HG02943 (cell line): ENCODE results near the gene ZBTB33.
A peak's percentile ranks its signal among the peaks of the same experiment; 100 is the strongest.

Experiments used
- ATAC-seq: cut with Tn5 transposase; IDR thresholded peaks from one replicate; pipeline ENCODE4 v1.9.1; 2021; ENCODE audit warnings: mild to moderate bottlenecking, low read depth, moderate library complexity; ENCODE audit not compliant: unreplicated experiment

Gene ZBTB33

DNA sequence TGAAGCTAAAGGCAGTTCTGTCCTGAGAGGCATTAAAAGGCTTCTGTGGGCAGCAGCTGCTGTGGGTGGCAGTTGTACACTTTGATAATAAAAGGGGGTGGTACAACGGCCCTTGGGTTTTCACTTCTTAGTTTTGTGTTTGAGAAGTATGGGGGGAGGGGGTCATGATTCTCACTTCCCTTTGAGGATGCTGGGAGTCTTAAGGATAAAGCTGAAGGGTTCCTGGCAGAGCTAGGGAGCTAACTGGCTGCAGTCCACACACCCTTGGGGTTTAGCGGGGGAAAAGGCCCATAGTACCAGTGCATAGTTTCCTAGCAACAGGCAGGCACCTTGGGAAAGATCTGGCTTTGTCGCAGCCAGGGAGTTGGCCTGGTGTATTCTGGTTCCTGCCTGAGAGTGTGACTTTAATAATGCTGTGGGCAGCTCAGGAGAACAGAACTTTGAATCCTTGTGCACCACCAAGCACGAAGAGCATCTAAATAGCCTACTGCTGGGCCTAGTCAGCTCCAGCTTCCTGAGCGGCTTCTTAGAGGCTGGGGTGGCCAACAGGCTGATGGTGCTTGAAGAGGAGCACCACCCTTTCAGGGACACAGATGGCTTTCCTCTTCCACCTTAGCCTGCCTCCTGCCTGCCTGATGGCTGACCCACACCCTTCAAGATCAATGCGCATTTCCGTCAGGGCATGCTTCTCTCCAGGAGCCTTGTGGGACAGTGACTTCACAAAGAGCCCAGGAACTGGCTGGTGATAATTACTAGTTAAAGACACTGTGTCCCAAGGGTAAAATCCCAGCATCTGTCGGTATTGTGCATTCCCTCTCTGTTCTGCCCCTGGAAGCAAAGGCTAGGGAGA, 12.5 kb downstream of the ZBTB33 start:
- ATAC-seq = no peak

DNA sequence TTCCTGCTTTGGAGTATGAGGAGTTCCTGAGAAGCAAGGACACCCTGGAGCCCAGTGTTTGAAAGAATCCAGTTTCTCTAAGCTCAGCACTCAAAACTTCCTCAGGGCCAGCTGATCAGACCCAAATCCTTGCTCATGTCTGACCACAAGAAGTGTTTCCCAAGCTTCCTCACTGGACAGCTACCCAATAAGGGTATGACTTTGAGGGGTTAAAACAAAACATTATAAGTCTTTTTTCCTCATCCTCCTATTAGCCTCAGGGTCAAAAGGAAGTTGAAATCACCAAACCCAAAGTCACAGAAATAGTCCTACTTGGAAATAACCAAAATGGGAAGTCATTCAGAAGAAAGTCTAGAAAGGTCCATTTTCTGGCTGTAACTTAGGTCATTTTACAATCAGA, 13.7 kb downstream of the ZBTB33 start:
- no peak for ATAC-seq

- no peak for ATAC-seq
These were observed 18.9 kb downstream of the ZBTB33 start for GRCh38 chrX:120269373-120270035.

- no peak for ATAC-seq
These were observed 20.0 kb downstream of the ZBTB33 start for GRCh38 chrX:120270567-120270966.

DNA sequence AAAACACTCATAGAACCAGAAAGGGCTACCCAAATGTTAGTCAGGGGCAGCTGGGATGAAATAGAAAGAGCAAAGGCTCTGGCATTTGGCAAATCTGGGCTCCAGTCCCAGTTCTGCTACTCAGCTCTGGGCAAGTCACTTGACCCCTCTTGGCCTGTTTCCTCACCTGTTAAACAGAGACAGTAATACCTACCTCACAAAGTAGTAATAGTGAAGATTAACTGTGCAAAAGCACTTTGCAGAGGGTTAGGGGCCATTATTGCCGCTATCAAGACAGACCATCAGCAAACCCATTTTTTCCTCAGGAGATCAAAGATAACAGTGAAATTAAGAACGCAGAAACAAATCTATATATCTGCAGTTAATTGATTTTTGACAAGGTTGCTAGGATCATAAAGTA, 20.6 kb downstream of the ZBTB33 start:
- no peak for ATAC-seq

DNA sequence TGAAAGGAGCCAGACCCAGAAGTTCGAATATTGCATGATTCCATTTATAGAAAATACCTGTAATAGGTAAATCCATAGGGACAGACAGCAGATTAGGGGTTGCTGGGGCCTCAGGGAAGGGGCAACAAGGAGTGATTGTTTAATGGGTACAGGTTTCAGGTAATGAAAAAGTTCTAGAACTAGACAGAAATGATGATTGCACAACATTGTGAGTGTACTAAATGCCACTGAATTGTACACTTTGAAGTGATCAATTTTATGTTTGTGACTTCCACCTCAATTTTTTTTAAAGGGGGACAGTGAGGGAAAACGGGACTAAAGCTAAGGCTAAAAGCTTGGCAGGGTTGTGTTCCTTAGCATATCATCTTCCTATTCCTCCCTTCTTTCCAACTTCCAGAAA, 23.5 kb downstream of the ZBTB33 start:
- no peak for ATAC-seq

GRCh38 chrX:120274958-120275357, 24.3 kb downstream of the ZBTB33 start:
- no peak for ATAC-seq

DNA sequence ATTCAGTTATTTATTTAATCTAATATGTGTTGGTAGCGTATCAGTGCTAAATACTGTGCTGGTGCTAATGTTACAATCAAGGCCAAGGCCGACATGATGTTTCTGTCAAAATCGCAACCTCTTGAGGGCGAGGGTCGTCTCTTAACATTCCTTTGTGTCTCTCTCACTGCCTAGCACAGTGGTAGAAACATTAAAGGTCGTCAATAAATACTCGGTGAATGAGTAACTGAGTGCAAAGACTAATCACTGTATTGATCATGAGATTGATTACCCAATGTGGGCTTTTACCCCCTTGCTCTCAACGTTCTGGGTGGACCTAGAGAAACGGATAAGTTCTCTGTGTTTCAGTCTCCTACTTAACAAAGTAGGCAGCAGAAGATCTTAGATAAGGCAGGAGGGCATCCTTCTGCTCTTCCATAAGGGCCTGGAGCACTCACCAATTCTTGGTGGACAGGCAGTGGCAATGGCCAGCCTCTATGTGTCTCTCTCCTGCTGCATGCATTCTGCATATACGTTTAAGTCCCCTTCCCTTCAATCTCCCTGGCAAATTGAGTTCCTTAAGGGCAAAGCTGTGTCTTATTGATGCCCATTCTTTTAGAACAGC, 30.5 kb downstream of the ZBTB33 start:
- ATAC-seq = no peak

GRCh38 chrX:120281761-120282160, 31.1 kb downstream of the ZBTB33 start:
- ATAC-seq = no peak

DNA sequence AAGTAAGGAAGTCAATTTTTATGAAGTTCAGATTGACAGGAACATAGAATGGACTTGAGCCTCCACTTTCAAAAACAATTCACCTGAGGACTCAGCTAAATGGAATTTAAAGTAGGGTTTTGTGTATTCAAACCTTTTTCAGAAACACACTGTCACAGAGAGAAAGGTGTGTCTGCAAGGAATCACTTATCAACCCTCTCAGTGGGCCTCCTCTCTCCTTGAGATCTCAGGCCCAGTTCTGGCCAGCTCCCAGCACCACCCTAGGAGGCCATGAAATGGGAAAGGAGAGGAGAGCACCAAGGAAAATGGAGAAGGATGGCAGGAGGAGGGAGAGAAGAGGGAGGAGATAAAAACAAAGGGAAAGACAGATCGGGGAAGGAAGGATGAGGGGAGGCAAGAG, 32.1 kb downstream of the ZBTB33 start:
- ATAC-seq = no peak

GRCh38 chrX:120286733-120287512, 36.3 kb downstream of the ZBTB33 start:
- peak; percentile 41 for ATAC-seq

DNA sequence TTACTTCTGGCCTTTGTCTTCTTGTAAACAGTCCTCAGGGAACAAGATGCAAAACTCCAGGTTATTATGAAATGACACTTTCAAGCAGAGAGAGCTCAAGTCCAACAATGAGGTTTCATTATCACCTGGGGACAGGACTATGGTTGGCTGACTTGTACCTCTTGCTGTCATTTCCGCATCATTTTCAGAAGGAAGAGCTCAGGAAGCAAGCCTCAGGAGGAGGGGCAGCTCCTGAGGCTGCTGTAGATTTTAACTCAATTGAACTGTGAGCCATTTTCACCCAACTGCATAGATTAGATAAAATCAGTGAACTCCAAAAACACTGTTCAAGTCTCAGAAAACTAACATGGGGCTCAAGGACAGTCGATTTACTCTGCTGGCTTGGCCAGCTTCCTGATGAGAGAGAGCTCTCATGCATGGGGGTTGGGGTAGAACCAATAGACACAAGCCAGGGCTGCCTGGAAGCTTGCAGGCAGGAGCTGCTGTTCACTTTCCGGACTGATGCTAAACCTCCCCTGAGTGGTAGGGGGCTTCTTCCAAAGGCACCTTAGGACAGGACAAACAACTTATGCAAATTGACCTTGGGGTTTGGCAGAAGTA, 37.0 kb downstream of the ZBTB33 start:
- peak; percentile 60 for ATAC-seq

DNA sequence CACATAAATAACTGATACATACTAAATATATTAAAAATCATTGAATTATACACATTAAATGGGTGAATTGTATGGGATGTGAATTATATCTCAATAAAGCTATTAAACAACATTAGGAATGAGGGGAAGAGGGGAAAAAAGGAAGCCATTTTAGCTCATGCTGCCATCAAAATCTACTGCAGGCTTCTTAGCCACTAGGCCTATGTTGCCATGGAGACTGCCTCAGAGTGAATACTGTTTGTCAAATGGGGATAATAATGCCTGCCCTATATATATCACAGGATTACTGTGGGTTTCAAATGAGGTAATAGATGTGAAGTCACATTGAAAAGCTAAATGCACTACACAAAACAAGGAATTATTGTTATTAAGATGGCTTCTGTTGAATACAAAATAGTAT, 39.5 kb downstream of the ZBTB33 start:
- no peak for ATAC-seq

DNA sequence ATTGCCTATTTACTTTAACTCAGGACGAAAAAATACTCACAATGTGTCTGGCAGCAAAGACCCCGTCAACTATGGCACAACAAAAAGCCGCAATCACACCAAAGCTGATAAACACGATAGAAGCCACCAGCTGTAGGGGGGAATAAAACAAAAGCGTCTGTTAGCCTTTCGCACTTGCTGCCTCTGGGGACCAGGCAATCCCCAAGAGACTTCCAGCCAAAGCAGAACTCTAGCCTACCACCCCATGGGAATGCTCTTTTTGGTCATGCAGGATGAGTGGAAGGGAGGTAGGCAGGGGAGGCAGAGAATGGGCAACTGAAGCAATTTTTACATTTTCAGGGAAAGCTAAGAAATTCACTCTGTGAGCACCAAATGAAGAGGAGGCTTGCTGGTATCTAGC, 40.6 kb downstream of the ZBTB33 start:
- ATAC-seq = no peak

- ATAC-seq = no peak
These were observed 42.4 kb downstream of the ZBTB33 start for GRCh38 chrX:120293015-120293414.

GRCh38 chrX:120294651-120295050, 44.0 kb downstream of the ZBTB33 start:
- no peak for ATAC-seq

- ATAC-seq = no peak
These were observed 47.3 kb downstream of the ZBTB33 start for GRCh38 chrX:120297923-120298322.

DNA sequence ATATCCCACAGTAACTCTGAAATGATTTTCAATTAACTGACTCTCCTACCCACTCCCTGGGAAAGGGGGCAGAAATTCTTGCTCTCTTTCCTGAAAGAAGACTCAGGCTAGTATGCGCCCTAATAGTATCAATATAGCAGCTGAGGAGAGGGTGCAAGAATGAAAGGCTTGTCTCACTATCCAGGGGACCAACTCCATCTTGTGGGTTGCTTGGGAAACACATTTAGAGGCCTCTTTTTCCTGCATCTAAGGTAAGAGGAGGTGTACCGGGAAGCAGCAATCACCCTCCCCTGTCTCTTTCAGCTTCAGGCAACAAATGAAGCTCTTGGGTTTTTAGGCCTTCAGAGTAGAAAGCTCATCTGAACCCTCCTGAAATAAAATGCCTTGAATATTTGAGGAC, 49.3 kb downstream of the ZBTB33 start:
- ATAC-seq = no peak

GRCh38 chrX:120301497-120301896, 50.9 kb downstream of the ZBTB33 start:
- no peak for ATAC-seq

- ATAC-seq = peak; percentile 12
These were observed 51.3 kb downstream of the ZBTB33 start for GRCh38 chrX:120301960-120302359.
